HepG2 (cell line): Measurements from ENCODE around the gene TTC31.

Experiments
- CTCF ChIP-seq: sonication (generic); formaldehyde crosslinking; IDR thresholded peaks from 2 replicates; pipeline ENCODE4 v1.5.0; 2020; ENCODE audit warnings: mild to moderate bottlenecking, missing genetic modification reagents, moderate library complexity
- ELF1 ChIP-seq: sonication (generic); formaldehyde crosslinking; IDR thresholded peaks from 2 replicates; pipeline ENCODE4 v1.4.0; 2020; ENCODE audit warnings: missing genetic modification reagents
- REST ChIP-seq, 2 experiments: IDR thresholded peaks; 2 replicates each; pipeline ENCODE4 v1.6.1; 2011 to 2012; ENCODE audit warnings: low read length in 2 of 2, borderline replicate concordance in 1 of 2, low read depth in 1 of 2, mild to moderate bottlenecking in 1 of 2, moderate library complexity in 1 of 2
- ZNF646 ChIP-seq: sonication (generic); formaldehyde crosslinking; IDR thresholded peaks from 2 replicates; pipeline ENCODE4 v1.9.0; 2021; ENCODE audit warnings: mild to moderate bottlenecking, missing genetic modification reagents
- ZNF839 ChIP-seq: sonication (generic); formaldehyde crosslinking; IDR thresholded peaks from 2 replicates; pipeline ENCODE4 v1.4.0; 2020; ENCODE audit warnings: missing genetic modification reagents, mild to moderate bottlenecking, borderline replicate concordance

- TF ChIP-seq CTCF (CRISPR knock-in tag) = no peak
- TF ChIP-seq ELF1 = no peak
- TF ChIP-seq ZNF646 (CRISPR knock-in tag) = no peak
- TF ChIP-seq REST (IDR thresholded peaks at IDR 0.05; ENCODE audit: borderline replicate concordance in 1 of 2, low read depth in 1 of 2, low read length in 2 of 2) = no peak
- TF ChIP-seq ZNF839 = no peak
Measured at GRCh38 chr2:74450570-74451190, 32.2 kb upstream of the TTC31 start.
